Measurements from ENCODE around the gene KLHL4. TPM values are rescaled to one million over a fixed set of nuclear protein-coding genes. Genes with fewer than 3 reads are reported as not detected.
"Not testable (repeated sequence)": the region's sequence is repeated elsewhere in the genome, so short reads cannot be mapped to it uniquely, and the experiment has no call there.

KLHL4 gene
- not detected for total RNA-seq
- 0.05 TPM for polyA plus RNA-seq (2013, experiment 1 of 2)
- 0.18 TPM for polyA plus RNA-seq (2013, experiment 2 of 2)
- total RNA-seq: 0 to 5.2 (median 0.11) reads per million in 172 experiments

GRCh38 chrX:87517571-87518141, at the start of gene KLHL4:
Gene KLHL4 (plus strand): TSS chrX:87517802. CDS start chrX:87517894, 92 bp downstream.
- Mint-ChIP-seq H3K27me3 (no peaks in the 10 kb centered on the region), H3K4me3 (no peak within 1 kb of the TSS), H3K27ac (no peak within 1 kb of the TSS), H3K4me1 (ENCODE audit: low read depth) (no peaks in the 10 kb centered on the region), H3K9me3 (no peaks in the 10 kb centered on the region), H3K36me3 (ENCODE audit: low read depth) (no peaks in the 10 kb centered on the region)
- CTCF ChIA-PET: no interaction called here
- Histone ChIP-seq H3K4me3 (ENCODE audit: low read length) (no peak within 1 kb of the TSS), H3K27ac (ENCODE audit: low read depth in 1 of 2, low read length in 2 of 2) (no peak within 1 kb of the TSS), H3K36me3 (ENCODE audit: insufficient read depth, low read length) (no peaks in the 10 kb centered on the region), H3K4me1 (ENCODE audit: insufficient read depth, low read length) (no peaks in the 10 kb centered on the region), H3K9me3 (ENCODE audit: control insufficient read depth in 1 of 2, insufficient read depth in 1 of 2, low read length in 2 of 2) (no peaks in the 10 kb centered on the region), H3K27me3 (ENCODE audit: control insufficient read depth in 1 of 2, insufficient read depth in 2 of 2, low read length in 2 of 2) (no peaks in the 10 kb centered on the region)
- peak in 1 of 14 experiments; percentile 2 for DNase-seq
- ATAC-seq (ENCODE audit: poor library complexity): no peak
- POLR2A ChIA-PET: no interaction called here
- no peak for TF ChIP-seq CTCF (IDR thresholded peaks at IDR 0.05)
- intact Hi-C loops (cut with DNase I, micrococcal nuclease): no loop called here

DNA sequence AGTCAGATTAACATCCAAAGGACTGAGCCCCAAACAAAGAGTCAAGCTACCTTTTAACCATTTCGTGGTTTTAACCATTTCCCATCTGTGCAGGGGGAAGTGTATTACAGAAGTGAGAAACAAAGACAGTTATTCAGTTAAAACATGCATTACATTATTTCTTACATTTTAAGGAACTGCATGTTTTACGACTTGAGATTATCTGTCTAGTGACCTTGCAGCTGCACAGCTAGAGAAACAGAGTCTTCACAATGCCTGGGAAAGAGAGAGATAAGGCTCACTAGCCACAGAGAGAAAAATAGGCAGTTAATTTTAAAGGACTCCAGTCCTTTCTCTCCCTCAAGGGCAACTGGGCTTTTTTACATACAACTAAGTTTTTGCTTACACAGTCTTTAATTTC, 48.7 kb upstream of the KLHL4 start:
- H3K36me3 ChIP-seq (ENCODE audit: insufficient read depth, low read length): no peaks in the 10 kb centered on the region
- H3K4me3 Mint-ChIP-seq: no peak overlapping the region
- CTCF ChIA-PET: no interaction called here
- ATAC-seq (ENCODE audit: poor library complexity): no peak
- POLR2A ChIA-PET: no interaction called here
- H3K4me1 Mint-ChIP-seq (ENCODE audit: low read depth): no peaks in the 10 kb centered on the region
- intact Hi-C loops (cut with DNase I, micrococcal nuclease): no loop called here
- no peak for DNase-seq
- no peaks in the 10 kb centered on the region for H3K27me3 Mint-ChIP-seq
- H3K9me3 Mint-ChIP-seq: no peaks in the 10 kb centered on the region
- H3K27ac Mint-ChIP-seq: no peak overlapping the region
- H3K4me1 ChIP-seq (ENCODE audit: insufficient read depth, low read length): no peaks in the 10 kb centered on the region
- no peak for TF ChIP-seq CTCF (IDR thresholded peaks at IDR 0.05)
- H3K4me3 ChIP-seq (ENCODE audit: low read length): no peak overlapping the region
- no peaks in the 10 kb centered on the region for H3K36me3 Mint-ChIP-seq (ENCODE audit: low read depth)
- no peaks in the 10 kb centered on the region for H3K9me3 ChIP-seq (ENCODE audit: control insufficient read depth in 1 of 2, insufficient read depth in 1 of 2, low read length in 2 of 2)
- no peaks in the 10 kb centered on the region for H3K27me3 ChIP-seq (ENCODE audit: control insufficient read depth in 1 of 2, insufficient read depth in 2 of 2, low read length in 2 of 2)
- H3K27ac ChIP-seq (ENCODE audit: low read depth in 1 of 2, low read length in 2 of 2): no peak overlapping the region

DNA sequence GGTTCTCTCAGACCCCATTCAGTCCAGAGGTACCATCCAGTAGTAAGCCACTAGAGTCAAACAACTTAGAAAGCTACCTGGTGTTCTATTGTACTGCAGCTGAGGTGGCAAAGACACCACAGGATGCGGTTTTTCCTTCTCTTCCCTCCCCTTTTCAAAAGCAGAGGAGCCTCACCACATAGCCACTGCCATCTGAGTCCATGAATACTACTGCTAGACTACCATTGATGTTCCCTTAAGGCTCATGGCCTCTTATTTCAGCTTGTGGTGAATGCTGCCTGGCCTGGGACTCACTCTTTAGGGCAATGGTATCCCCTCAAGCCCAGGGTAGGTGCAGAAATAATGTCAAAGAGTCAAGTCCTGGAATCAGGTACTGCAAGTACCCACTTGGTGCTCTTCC, 41.8 kb upstream of the KLHL4 start:
- peaks cover 2% of the 10 kb centered on the region for H3K9me3 Mint-ChIP-seq
- H3K36me3 Mint-ChIP-seq (ENCODE audit: low read depth): no peaks in the 10 kb centered on the region
- peaks cover 0 to 8% of the 10 kb centered on the region in 2 experiments for H3K9me3 ChIP-seq (ENCODE audit: control insufficient read depth in 1 of 2, insufficient read depth in 1 of 2, low read length in 2 of 2)
- H3K27me3 ChIP-seq (ENCODE audit: control insufficient read depth in 1 of 2, insufficient read depth in 2 of 2, low read length in 2 of 2): no peaks in the 10 kb centered on the region
- intact Hi-C loops (cut with DNase I, micrococcal nuclease): no loop called here
- H3K36me3 ChIP-seq (ENCODE audit: insufficient read depth, low read length): no peaks in the 10 kb centered on the region
- no peak for DNase-seq
- H3K27ac ChIP-seq (ENCODE audit: low read depth in 1 of 2, low read length in 2 of 2): no peak overlapping the region
- H3K4me3 ChIP-seq (ENCODE audit: low read length): no peak overlapping the region
- H3K4me1 Mint-ChIP-seq (ENCODE audit: low read depth): no peaks in the 10 kb centered on the region
- H3K4me1 ChIP-seq (ENCODE audit: insufficient read depth, low read length): no peaks in the 10 kb centered on the region
- CTCF ChIA-PET: no interaction called here
- ATAC-seq (ENCODE audit: poor library complexity): no peak
- H3K4me3 Mint-ChIP-seq: no peak overlapping the region
- H3K27me3 Mint-ChIP-seq: no peaks in the 10 kb centered on the region
- TF ChIP-seq CTCF (IDR thresholded peaks at IDR 0.05): no peak
- H3K27ac Mint-ChIP-seq: no peak overlapping the region
- POLR2A ChIA-PET: no interaction called here

- intact Hi-C loops (cut with DNase I, micrococcal nuclease); ATAC-seq (ENCODE audit: poor library complexity); H3K36me3 Mint-ChIP-seq (ENCODE audit: low read depth); H3K4me1 ChIP-seq (ENCODE audit: insufficient read depth, low read length); H3K27ac Mint-ChIP-seq; CTCF ChIA-PET; H3K4me3 Mint-ChIP-seq; DNase-seq; H3K36me3 ChIP-seq (ENCODE audit: insufficient read depth, low read length); H3K4me1 Mint-ChIP-seq (ENCODE audit: low read depth); POLR2A ChIA-PET; H3K27me3 Mint-ChIP-seq; H3K27ac ChIP-seq (ENCODE audit: low read depth in 1 of 2, low read length in 2 of 2); H3K9me3 Mint-ChIP-seq; H3K4me3 ChIP-seq (ENCODE audit: low read length); H3K27me3 ChIP-seq (ENCODE audit: control insufficient read depth in 1 of 2, insufficient read depth in 2 of 2, low read length in 2 of 2); H3K9me3 ChIP-seq (ENCODE audit: control insufficient read depth in 1 of 2, insufficient read depth in 1 of 2, low read length in 2 of 2): not testable (repeated sequence)
Measured at GRCh38 chrX:87478703-87479102, 38.9 kb upstream of the KLHL4 start.
